GM06990 (cell line): ENCODE measurements around the gene RNF169.

Source experiments
- DNase-seq: peaks from one replicate; pipeline ENCODE4 v3.0.0-alpha.2; 2011; ENCODE audit not compliant: insufficient read length; ENCODE audit errors: extremely low read depth
- H3K27me3 ChIP-seq: replicated peaks from 2 replicates; pipeline ENCODE4 v1.6.0; 2011; ENCODE audit warnings: low read length; ENCODE audit not compliant: control insufficient read depth, insufficient read depth
- H3K36me3 ChIP-seq: 2 replicates; pipeline ENCODE4 v1.5.1; 2011; ENCODE audit warnings: low read length; ENCODE audit not compliant: control insufficient read depth, insufficient read depth
- H3K4me3 ChIP-seq: replicated peaks from 2 replicates; pipeline ENCODE4 v1.5.1; 2011; ENCODE audit warnings: low read depth, mild to moderate bottlenecking, control low read depth, low read length
- TF ChIP-seq, protein P1 (sequence below): IDR thresholded peaks from 2 replicates; pipeline ENCODE4 v1.5.1; 2011; ENCODE audit warnings: low read length, control low read depth, mild to moderate bottlenecking, inconsistent platforms; ENCODE audit not compliant: insufficient read depth, poor library complexity, severe bottlenecking

The RNF169 gene

DNA sequence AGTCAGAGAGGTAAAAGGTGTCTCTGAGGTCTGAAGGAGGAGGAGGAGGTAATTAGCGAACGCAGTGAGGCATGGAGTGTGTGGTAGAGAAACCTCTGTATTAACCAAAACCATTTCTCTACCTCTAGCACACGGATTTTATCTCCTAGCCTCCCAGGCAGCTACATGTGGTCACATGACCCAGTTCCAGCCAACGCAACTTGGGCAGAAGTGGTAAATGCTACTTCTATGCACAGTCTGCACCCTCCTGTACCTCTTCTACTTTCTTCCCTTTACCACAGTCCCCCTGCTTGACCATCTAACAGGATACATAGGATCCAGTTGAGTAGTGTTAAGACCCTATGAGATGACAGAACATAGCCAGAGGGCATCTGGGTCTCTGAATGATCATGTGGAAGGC, 104.6 kb downstream of the RNF169 start:
- no peak for DNase-seq
- H3K36me3 ChIP-seq = peaks cover 13% of the 10 kb centered on the region
- H3K27me3 ChIP-seq = no peaks in the 10 kb centered on the region
- H3K4me3 ChIP-seq = no peak overlapping the region
- TF ChIP-seq, protein P1, sequence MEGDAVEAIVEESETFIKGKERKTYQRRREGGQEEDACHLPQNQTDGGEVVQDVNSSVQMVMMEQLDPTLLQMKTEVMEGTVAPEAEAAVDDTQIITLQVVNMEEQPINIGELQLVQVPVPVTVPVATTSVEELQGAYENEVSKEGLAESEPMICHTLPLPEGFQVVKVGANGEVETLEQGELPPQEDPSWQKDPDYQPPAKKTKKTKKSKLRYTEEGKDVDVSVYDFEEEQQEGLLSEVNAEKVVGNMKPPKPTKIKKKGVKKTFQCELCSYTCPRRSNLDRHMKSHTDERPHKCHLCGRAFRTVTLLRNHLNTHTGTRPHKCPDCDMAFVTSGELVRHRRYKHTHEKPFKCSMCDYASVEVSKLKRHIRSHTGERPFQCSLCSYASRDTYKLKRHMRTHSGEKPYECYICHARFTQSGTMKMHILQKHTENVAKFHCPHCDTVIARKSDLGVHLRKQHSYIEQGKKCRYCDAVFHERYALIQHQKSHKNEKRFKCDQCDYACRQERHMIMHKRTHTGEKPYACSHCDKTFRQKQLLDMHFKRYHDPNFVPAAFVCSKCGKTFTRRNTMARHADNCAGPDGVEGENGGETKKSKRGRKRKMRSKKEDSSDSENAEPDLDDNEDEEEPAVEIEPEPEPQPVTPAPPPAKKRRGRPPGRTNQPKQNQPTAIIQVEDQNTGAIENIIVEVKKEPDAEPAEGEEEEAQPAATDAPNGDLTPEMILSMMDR = no peak

DNA sequence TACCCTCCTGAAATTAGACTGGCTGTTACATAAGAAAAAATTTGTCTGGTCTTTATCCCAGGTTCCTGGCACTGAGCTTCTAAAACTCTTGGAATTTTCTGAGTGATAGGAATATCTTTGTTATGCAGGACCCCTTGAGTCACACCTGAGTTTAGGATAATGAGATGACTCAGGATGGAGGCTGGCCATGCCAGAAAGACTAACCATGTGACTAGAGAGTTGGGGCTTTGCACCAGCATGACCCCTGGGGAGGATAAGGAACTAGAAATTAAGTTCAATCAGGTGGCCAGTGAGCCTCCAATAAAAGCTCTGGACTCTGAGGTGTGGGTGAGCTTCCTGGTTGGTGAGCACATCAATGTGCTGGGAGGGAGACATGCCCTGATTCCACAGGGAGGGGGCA, 112.1 kb downstream of the RNF169 start:
- DNase-seq = no peak
- Histone ChIP-seq H3K4me3 (no peak overlapping the region), H3K36me3 (peaks cover 14% of the 10 kb centered on the region), H3K27me3 (no peaks in the 10 kb centered on the region)
- TF ChIP-seq, protein P1 = no peak

DNA sequence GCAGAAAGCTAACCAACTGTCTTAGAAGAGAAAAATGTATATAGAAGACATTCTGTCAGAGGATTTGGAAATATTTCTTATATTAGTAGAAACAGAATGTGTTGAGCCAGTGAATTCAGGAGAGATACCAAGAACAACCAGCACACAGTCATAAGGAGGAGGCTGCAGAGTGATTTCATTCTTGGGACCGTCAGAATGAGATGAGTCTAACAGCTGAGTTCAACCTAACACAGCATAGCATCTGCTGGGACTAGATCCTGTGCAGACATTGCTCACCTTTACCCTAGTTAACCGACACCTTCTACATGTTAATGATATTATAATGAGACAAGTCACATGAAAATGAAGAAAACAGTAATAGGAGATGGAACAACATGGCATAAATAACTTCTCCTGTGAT, 114.8 kb downstream of the RNF169 start:
- DNase-seq = no peak
- TF ChIP-seq, protein P1 = no peak
- no peak overlapping the region for H3K4me3 ChIP-seq
- no peaks in the 10 kb centered on the region for H3K27me3 ChIP-seq
- H3K36me3 ChIP-seq = peaks cover 9% of the 10 kb centered on the region

DNA sequence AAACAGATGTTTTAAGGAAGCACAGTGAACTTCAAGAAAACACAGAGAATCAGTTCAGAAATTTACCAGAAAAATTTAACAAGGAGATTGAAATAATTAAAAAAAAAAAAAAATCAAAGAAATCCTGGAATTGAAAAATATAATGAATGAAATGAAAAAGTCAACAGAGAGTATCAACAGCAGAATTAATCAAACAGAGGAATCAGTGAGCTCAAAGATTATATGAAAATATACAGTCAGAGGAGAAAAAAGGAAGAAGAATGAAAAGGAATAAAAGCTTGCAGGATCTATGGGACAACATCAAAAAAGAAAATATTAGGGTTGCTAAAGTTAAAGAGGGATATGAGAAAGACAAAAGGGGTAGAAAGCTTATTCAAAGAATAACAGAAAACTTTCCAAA, 117.9 kb downstream of the RNF169 start:
- TF ChIP-seq, protein P1 = no peak
- peaks cover 9% of the 10 kb centered on the region for H3K36me3 ChIP-seq
- DNase-seq = no peak
- no peak overlapping the region for H3K4me3 ChIP-seq
- H3K27me3 ChIP-seq = no peaks in the 10 kb centered on the region

DNA sequence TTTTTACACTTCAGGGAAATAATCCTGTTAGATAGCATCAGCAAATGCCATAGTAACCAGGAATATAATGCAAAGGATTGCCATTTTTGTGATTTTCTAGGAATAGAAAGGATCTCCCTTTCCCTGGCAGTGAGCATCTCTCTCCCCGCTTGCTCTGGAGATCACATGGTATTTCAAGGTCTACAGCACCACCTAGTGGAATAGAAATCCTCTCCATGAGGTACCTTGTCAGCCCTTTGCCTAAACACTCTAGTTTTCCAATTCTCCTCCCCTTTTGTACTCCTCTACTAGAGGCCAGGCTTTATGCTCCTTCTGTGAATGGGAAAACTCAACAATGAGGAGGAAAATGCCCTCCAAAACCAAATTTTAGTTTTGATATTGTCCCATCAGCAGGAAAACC, 121.8 kb downstream of the RNF169 start:
- DNase-seq = no peak
- no peak overlapping the region for H3K4me3 ChIP-seq
- TF ChIP-seq, protein P1 = peak; percentile 40
- H3K27me3 ChIP-seq = no peaks in the 10 kb centered on the region
- H3K36me3 ChIP-seq = peaks cover 4% of the 10 kb centered on the region

DNA sequence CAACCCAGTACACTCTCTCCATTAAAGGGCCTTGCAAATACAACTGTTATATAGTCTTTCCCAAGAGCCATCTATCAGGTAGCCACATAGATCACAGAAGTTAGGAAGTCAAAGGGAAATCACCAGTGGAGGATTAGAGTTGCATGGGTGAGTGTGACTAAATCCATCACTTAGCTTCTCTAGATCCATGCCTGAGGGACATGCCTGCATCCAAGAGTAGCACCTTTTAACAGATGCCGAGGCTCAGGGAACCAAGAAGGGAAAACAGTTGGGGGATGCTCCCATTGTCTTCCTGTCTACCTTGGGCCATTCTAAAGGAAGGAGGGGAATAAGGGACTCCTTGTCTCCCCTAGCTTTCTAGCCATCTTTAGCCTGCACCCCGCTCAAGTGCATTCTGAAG, 122.4 kb downstream of the RNF169 start:
- no peaks in the 10 kb centered on the region for H3K27me3 ChIP-seq
- DNase-seq = no peak
- TF ChIP-seq, protein P1 = no peak
- H3K36me3 ChIP-seq = peaks cover 4% of the 10 kb centered on the region
- no peak overlapping the region for H3K4me3 ChIP-seq
